Activated CD8-positive, alpha-beta memory T cell treated with anti-CD3 and anti-CD28 coated beads for 36 hours (primary cell): Measurements from ENCODE around the gene EGFLAM. TPM values are rescaled to one million over a fixed set of nuclear protein-coding genes. Genes with fewer than 3 reads are reported as not detected.

ENCODE experiments used
- CTCF ChIA-PET: fragments of 350-600 bp; sonication (Branson Sonifier 250); formaldehyde crosslinking; loops from one replicate; lab custom pipeline; 2021; ENCODE audit warnings: antibody characterized with exemption; lab: Charles Lee
- POLR2A ChIA-PET: fragments of 350-600 bp; sonication (Branson Sonifier 250); formaldehyde crosslinking; loops from one replicate; lab custom pipeline; 2021; ENCODE audit warnings: antibody characterized with exemption; lab: Charles Lee
- total RNA-seq, 2 experiments: library from RNA; stranded (reverse); gene quantifications; one replicate each; pipeline ENCODE4 v1.2.3, GENCODE V29; 2021

The EGFLAM gene
- not detected for total RNA-seq

GRCh38 chr5:38258319-38259061 lies at the start of gene EGFLAM:
TSS of gene EGFLAM (plus strand) at chr5:38258559. CDS start at chr5:38258755, 196 bp downstream.
- POLR2A ChIA-PET: no interaction called here
- CTCF ChIA-PET: interaction anchor here (0.6 kb wide), 1 partner anchor 301 kb away, joined by 3 read pairs; no protein-coding TSS in a partner anchor

- POLR2A ChIA-PET: no interaction called here
- CTCF ChIA-PET: no interaction called here
These were observed 49.5 kb upstream of the EGFLAM start for GRCh38 chr5:38208782-38209378.

DNA sequence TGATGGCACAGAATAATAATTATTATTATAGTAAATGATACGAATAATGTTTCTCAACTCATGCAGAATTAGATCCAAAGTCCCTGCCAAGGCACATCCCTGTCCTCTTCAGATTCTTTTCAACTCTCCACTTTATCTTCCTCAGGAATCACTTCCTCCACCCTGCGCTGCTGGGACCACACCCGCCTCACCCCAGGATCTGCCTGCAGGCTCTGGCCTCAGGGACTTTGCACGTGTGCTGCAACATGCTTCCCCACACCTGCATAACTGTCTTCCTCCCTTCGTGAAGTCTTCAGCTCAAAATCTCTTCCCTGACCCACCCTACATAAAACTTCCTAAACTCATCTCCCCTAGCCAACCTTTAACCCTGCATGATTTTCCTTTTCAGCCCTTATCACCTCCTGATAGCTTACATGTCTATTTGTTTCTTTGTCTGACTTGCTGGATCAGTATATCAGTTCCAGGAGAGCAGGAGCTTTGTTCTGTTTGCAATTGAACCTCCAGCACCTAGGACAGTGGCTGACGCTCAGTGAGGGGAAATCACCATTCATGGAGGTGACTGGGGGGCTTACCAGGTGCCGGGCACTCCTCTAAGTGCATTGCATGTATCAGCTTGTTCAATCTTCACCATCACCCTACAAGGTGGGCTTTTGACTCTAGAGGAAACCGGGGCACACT lies 47.5 kb upstream of the EGFLAM start:
- ChIA-PET POLR2A (no interaction called here), CTCF (no interaction called here)

GRCh38 chr5:38211354-38211710 lies 47.0 kb upstream of the EGFLAM start:
- CTCF ChIA-PET: no interaction called here
- POLR2A ChIA-PET: no interaction called here

DNA sequence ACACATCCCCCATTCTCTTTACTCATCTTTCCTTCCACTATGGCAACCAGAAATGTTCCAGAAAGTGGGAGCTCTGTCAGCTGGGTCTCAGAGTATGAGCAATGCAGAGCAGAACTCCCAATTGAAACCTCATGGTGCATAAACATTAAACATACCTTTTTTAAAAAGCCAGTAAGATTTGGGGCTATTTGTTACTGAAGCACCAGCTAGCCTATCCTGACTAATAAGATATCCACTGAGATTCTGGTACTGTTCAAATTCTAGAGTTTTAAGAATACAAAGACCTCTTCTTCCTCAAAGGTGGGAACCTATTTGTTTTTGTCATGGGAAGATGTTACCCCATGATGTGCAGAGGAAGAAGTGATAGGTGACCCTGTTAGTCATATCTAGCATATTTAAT lies 46.1 kb upstream of the EGFLAM start:
- POLR2A ChIA-PET: no interaction called here
- CTCF ChIA-PET: no interaction called here

- POLR2A ChIA-PET: no interaction called here
- CTCF ChIA-PET: no interaction called here
These were observed 32.3 kb upstream of the EGFLAM start for GRCh38 chr5:38226091-38226490.

DNA sequence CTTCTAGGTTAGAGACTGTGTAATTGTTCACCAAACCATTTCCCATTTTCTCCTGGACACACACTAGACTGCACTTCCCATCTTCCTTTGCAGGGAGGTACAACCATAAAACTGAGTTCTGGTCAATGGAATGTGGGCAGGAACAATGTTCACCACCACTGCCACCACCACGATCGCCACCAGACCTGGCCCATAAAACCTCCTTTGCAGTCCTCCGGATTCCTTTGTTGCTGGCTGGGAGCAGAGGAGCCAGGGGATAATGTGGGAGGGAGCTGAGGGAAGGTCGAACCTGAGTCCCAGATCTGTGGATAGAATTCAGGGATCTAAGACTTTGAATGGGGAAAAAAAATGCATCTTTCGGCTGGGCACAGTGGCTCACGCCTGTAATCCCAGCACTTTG lies 29.4 kb upstream of the EGFLAM start:
- ChIA-PET POLR2A (no interaction called here), CTCF (no interaction called here)

DNA sequence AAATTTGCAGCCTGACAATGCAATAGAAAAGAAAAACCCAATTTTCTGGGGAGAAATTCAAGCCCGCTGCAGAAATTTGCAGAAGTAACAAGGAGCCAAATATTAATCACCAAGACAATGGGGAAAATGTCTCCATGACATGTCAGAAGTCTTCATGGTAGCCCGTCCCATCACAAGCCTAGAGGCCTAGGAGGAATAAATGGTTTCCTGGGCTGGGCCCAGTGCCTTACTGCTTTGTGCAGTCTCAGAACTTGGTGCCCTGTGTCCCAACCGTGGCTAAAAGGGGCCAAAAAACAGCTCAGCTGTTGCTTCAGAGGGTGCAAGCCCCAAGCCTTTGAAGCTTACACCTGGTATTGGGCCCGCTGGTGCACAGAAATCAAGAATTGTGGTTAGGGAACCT lies 23.6 kb upstream of the EGFLAM start:
- CTCF ChIA-PET: no interaction called here
- POLR2A ChIA-PET: no interaction called here

- CTCF ChIA-PET: no interaction called here
- POLR2A ChIA-PET: no interaction called here
These were observed 20.7 kb upstream of the EGFLAM start for GRCh38 chr5:38237681-38238080.

GRCh38 chr5:38240212-38240611 lies 18.1 kb upstream of the EGFLAM start:
- ChIA-PET CTCF (no interaction called here), POLR2A (no interaction called here)

GRCh38 chr5:38241655-38242054 lies 16.7 kb upstream of the EGFLAM start:
- POLR2A ChIA-PET: no interaction called here
- CTCF ChIA-PET: no interaction called here

DNA sequence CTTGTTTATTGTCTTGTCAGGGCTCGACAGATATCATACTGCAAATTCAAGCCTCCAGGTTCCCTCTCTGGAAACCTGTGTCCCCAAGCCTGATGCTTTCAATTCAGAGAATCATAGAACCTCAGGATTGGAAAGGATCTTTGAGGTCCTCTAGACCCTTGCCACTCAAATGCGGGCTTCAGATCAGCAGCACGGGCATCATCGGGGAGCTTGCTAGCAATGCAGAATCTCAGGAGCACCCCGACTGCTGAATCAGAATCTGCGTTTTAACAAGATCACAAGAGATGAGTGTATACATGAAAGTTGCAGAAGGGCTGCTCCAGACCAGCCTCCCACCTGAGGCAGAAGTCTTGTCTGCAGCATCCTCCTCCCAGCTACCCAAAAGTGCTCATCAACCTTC lies 13.1 kb upstream of the EGFLAM start:
- POLR2A ChIA-PET: no interaction called here
- CTCF ChIA-PET: no interaction called here

GRCh38 chr5:38249301-38249700 lies 9.1 kb upstream of the EGFLAM start:
- ChIA-PET POLR2A (no interaction called here), CTCF (no interaction called here)

DNA sequence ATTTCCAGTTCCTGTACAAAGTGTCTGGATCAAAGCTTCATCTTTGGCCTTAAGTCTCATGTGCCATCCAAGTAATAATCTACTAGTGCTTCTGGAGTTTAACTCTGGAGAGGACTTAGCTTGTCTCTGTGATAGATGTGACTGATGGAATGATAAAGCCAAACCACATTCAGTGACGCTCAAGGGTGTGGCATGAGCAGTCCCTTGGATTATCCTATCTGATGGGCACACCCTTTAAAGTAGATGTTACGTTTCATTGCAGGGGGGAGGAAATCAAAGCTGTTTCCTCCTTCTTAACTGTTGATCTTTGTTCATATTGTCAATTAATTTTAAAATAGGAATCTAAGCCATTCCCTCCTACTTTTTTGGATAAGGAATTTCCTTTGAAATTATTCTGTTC lies 8.5 kb upstream of the EGFLAM start:
- ChIA-PET CTCF (no interaction called here), POLR2A (no interaction called here)

GRCh38 chr5:38250763-38251448 lies 7.5 kb upstream of the EGFLAM start:
- ChIA-PET POLR2A (no interaction called here), CTCF (no interaction called here)

DNA sequence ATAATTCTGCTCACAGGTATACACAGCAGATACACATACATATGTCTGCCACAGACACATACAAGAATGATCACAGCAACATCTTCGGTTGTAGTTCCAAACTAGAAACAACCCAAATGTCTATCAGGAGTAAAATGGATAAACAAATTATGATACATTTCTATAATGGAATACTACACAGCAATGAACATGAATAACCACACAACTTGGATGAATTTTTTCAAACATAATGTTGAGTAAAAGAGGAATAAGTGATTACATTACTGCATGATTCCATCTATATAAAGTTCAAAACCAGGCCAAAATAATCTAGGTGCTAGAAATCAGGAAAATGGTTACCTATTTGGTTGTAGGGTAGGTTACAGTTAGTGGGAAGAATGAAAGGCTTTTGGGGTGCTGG lies 4.6 kb upstream of the EGFLAM start:
- POLR2A ChIA-PET: no interaction called here
- CTCF ChIA-PET: no interaction called here

DNA sequence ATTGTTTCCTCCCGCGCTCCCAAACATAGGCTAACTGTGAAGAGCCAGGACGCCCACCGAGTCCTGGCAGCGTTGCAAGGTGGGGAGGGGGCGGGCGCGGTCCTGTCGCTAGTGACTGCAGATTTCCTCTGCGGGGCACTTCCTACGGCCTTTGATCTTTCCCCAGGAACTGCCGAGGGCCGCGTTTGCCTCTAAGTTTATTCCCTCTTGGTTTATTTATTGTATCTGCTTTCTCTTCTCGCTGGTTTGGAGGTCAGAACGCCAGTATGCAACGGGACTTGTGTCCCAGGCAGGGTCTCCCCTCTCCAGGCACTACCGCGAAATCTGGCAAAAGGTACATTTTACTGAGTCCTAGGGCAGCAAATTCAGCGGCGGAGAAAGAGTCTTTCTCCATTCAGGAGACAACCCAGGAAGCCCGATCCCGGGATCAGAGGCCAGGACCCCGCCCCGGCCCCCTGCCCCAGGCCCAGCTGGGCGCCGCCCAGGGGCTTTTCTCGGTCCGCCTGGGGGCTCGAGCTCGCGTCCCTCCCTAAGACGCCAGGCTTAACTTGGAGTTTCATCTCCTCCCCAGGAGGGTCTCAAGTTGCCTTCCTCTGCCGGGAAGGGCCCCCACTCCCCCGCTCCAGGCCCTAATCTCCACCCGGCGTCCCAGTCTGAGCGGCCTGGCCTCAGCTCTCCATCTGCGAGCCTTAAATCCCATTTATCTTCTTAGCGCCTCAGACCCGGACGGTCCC lies 884 bp upstream of the EGFLAM start:
- ChIA-PET CTCF (interaction anchor here (0.9 kb wide), 1 partner anchor 8 kb away, joined by 3 read pairs; no protein-coding TSS in a partner anchor), POLR2A (no interaction called here)

DNA sequence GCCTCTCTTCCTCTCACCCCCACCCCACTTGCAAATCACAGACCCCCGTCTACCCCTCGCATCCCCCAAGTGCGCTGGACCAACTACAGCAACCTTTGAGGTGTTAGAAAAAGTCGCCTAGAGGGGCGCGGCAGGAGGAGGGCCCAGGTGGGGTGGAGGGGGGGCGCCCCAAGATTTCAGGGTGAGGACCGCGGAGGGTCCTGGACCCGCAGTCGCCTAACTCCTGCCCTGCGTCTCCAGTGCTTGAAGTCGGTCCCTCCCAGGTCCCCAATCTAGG lies 379 bp upstream of the EGFLAM start:
- POLR2A ChIA-PET: no interaction called here
- CTCF ChIA-PET: no interaction called here

- POLR2A ChIA-PET: no interaction called here
- CTCF ChIA-PET: interaction anchor here (0.6 kb wide), 1 partner anchor 300 kb away, joined by 3 read pairs; no protein-coding TSS in a partner anchor
These were observed 876 bp downstream of the EGFLAM start for GRCh38 chr5:38259062-38259808.
